GM23338 (cell line): ENCODE data around the gene LARGE1.

Source experiments
- CREB1 ChIP-seq: fragments of 250-450 bp; sonication (Bioruptor Pico); IDR thresholded peaks from 2 replicates; pipeline ENCODE4 v1.5.0; 2020; ENCODE audit warnings: low read depth, mild to moderate bottlenecking, moderate library complexity
- EZH2 ChIP-seq: fragments of 200-600 bp; sonication (generic); IDR thresholded peaks from one replicate; pipeline ENCODE4 v1.8.0; 2017; ENCODE audit warnings: antibody characterized with exemption, mild to moderate bottlenecking, low read depth; ENCODE audit not compliant: unreplicated experiment
- JUNB ChIP-seq: IDR thresholded peaks from one replicate; pipeline ENCODE4 v1.6.1; 2016; ENCODE audit warnings: antibody characterized with exemption; ENCODE audit not compliant: unreplicated experiment
- POLR2AphosphoS5 ChIP-seq: IDR thresholded peaks from 2 replicates; pipeline ENCODE4 v1.6.1; 2016; ENCODE audit warnings: antibody characterized with exemption, low read depth
- TF ChIP-seq, protein P1 (sequence below), 2 experiments: fragments of 200-600 bp in 1 of 2; sonication (generic) in 1 of 2; conservative IDR thresholded peaks; 2 replicates each; pipeline versions ENCODE4 v1.5.1 to v1.6.1; 2016 to 2017; ENCODE audit warnings: antibody characterized with exemption in 2 of 2, low read depth in 2 of 2, mild to moderate bottlenecking in 2 of 2, moderate library complexity in 1 of 2
- TF ChIP-seq, protein P2 (sequence below): IDR thresholded peaks from one replicate; pipeline ENCODE4 v1.6.1; 2018; ENCODE audit warnings: antibody characterized with exemption; ENCODE audit not compliant: unreplicated experiment

DNA sequence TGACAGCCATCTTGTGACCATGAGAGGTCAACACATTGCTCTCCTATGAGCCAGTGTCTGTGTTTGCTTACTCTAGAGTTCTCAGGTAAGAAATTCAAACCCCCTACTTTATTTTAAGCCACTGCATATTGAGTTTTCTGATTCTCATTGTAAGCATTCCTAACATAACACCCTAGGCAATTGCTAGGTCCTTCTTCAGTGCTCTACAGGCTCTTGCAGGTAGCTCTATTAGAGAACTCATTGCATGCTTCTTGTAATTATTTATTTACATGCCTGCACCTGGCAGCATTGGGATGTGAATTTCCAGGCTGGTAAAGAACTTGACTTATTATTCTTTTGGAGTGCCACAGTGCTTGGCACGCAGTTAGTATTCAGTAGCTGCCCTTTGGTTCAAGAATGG, 573.3 kb downstream of the LARGE1 start:
- TF ChIP-seq, protein P1, sequence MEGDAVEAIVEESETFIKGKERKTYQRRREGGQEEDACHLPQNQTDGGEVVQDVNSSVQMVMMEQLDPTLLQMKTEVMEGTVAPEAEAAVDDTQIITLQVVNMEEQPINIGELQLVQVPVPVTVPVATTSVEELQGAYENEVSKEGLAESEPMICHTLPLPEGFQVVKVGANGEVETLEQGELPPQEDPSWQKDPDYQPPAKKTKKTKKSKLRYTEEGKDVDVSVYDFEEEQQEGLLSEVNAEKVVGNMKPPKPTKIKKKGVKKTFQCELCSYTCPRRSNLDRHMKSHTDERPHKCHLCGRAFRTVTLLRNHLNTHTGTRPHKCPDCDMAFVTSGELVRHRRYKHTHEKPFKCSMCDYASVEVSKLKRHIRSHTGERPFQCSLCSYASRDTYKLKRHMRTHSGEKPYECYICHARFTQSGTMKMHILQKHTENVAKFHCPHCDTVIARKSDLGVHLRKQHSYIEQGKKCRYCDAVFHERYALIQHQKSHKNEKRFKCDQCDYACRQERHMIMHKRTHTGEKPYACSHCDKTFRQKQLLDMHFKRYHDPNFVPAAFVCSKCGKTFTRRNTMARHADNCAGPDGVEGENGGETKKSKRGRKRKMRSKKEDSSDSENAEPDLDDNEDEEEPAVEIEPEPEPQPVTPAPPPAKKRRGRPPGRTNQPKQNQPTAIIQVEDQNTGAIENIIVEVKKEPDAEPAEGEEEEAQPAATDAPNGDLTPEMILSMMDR (conservative IDR thresholded peaks at IDR 0.05; ENCODE audit: low read depth in 2 of 2), result no peak
- TF ChIP-seq POLR2AphosphoS5 (no peak), EZH2 (no peak), JUNB (no peak), CREB1 (no peak)
- TF ChIP-seq, protein P2, sequence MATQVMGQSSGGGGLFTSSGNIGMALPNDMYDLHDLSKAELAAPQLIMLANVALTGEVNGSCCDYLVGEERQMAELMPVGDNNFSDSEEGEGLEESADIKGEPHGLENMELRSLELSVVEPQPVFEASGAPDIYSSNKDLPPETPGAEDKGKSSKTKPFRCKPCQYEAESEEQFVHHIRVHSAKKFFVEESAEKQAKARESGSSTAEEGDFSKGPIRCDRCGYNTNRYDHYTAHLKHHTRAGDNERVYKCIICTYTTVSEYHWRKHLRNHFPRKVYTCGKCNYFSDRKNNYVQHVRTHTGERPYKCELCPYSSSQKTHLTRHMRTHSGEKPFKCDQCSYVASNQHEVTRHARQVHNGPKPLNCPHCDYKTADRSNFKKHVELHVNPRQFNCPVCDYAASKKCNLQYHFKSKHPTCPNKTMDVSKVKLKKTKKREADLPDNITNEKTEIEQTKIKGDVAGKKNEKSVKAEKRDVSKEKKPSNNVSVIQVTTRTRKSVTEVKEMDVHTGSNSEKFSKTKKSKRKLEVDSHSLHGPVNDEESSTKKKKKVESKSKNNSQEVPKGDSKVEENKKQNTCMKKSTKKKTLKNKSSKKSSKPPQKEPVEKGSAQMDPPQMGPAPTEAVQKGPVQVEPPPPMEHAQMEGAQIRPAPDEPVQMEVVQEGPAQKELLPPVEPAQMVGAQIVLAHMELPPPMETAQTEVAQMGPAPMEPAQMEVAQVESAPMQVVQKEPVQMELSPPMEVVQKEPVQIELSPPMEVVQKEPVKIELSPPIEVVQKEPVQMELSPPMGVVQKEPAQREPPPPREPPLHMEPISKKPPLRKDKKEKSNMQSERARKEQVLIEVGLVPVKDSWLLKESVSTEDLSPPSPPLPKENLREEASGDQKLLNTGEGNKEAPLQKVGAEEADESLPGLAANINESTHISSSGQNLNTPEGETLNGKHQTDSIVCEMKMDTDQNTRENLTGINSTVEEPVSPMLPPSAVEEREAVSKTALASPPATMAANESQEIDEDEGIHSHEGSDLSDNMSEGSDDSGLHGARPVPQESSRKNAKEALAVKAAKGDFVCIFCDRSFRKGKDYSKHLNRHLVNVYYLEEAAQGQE, result no peak
